Stomach (tissue), 19 donors: ENCODE data around the gene PEX11B. TPM values are rescaled to one million over a fixed set of nuclear protein-coding genes. Genes with fewer than 3 reads are reported as not detected.

Experiments used
- DNase-seq, 2 donors: peaks; one replicate each; pipeline versions ENCODE4 v3.0.0 to v3.0.0-alpha.2; 2013 to 2019
- H3K27ac ChIP-seq, 5 donors: fragments of 200-600 bp in 4 of 5; sonication (generic) in 4 of 5; one replicate each; pipeline ENCODE4 v1.5.1; 2013 to 2019; ENCODE audit warnings: mild to moderate bottlenecking in 1 of 5, moderate library complexity in 1 of 5
- H3K27me3 ChIP-seq, 3 donors: fragments of 200-600 bp; sonication (generic); one replicate each; pipeline ENCODE4 v1.5.1; 2017 to 2019; ENCODE audit warnings: mixed run types in 1 of 3
- H3K36me3 ChIP-seq, 4 donors: fragments of 200-600 bp; sonication (generic); 1 replicate in 3 of 4; 2 replicates in 1 of 4; pipeline ENCODE4 v1.5.1; 2016 to 2019
- H3K4me1 ChIP-seq, 4 donors: fragments of 200-600 bp; sonication (generic); one replicate each; pipeline ENCODE4 v1.5.1; 2016 to 2019
- H3K4me3 ChIP-seq, 4 donors: fragments of 200-600 bp; sonication (generic) in 3 of 4; one replicate each; pipeline ENCODE4 v1.5.1; 2016 to 2019; ENCODE audit warnings: mild to moderate bottlenecking in 1 of 4
- H3K9me3 ChIP-seq, 4 donors: fragments of 200-600 bp; sonication (generic); one replicate each; pipeline ENCODE4 v1.5.1; 2016 to 2019
- CTCF ChIP-seq, 7 experiments: fragments of 450-650 bp in 4 of 7; fragments of 200-600 bp in 3 of 7; sonication (generic) in 3 of 7; IDR thresholded peaks; one replicate each; pipeline ENCODE4 v1.5.1; 2016 to 2019; ENCODE audit warnings: antibody characterized with exemption in 7 of 7, control low read depth in 2 of 7, mild to moderate bottlenecking in 1 of 7
- EP300 ChIP-seq: sonication (generic); formaldehyde crosslinking; IDR thresholded peaks from one replicate; pipeline ENCODE4 v1.6.1; 2017; ENCODE audit warnings: antibody characterized with exemption
- POLR2A ChIP-seq, 4 donors: fragments of 450-650 bp; IDR thresholded peaks; one replicate each; pipeline ENCODE4 v1.6.1; 2016; ENCODE audit warnings: antibody characterized with exemption in 4 of 4, control low read depth in 2 of 4, mild to moderate bottlenecking in 1 of 4, moderate library complexity in 1 of 4
- POLR2AphosphoS5 ChIP-seq, 3 donors: sonication (generic); formaldehyde crosslinking; IDR thresholded peaks; one replicate each; pipeline ENCODE4 v1.6.1; 2016; ENCODE audit warnings: antibody characterized with exemption in 3 of 3
- WGBS, 5 donors: extraction: QIAGEN DNeasy Blood & Tissue Kit in 3 of 5; methylation state at CpG; one replicate each; pipeline versions ENCODE4 v1.1.5 to v1.1.7; 2013 to 2018; 5-methylcytosine and 5-hydroxymethylcytosine counted together
- intact Hi-C: fragments of 100-400 bp; cut with DNase I; formaldehyde crosslinking; loops from one replicate; pipeline ENCODE4 v1.15.1; 2023; ENCODE audit warnings: low total_unique reads
- long read RNA-seq, 10 donors: transcript quantifications; one replicate each; lab custom pipeline, GENCODE V29; 2026
- polyA plus RNA-seq, 3 donors: library from polyadenylated mRNA; stranded (reverse); fragments of 200-250 nt; gene quantifications; one replicate each; pipeline ENCODE4 v1.2.3, GENCODE V29; 2013
- total RNA-seq, 5 donors: library from RNA; depleted of rRNA; stranded (reverse); fragments of >200 nt; gene quantifications; one replicate each; pipeline versions ENCODE4 v1.1.0 to v1.2.3, GENCODE V29; 2014 to 2016
- donor health status: healthy with polysubstance abuse.
- donor health status: Bipolar disorder and iron deficiency.
- donor health status: healthy.

PEX11B gene, protein sequence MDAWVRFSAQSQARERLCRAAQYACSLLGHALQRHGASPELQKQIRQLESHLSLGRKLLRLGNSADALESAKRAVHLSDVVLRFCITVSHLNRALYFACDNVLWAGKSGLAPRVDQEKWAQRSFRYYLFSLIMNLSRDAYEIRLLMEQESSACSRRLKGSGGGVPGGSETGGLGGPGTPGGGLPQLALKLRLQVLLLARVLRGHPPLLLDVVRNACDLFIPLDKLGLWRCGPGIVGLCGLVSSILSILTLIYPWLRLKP
- total RNA-seq: 10 to 100 TPM; 15.6 to 42.3 (median 25.2) TPM
- 10 to 100 TPM; 23.0 to 46.6 (median 38.4) TPM for polyA plus RNA-seq
- long read RNA-seq, donor 1, partial matches to known transcripts: 5 of 7 reads
- long read RNA-seq, donor 1, other reads (novel, unspliced or antisense): 0 of 7 reads
- long read RNA-seq, donor 2, transcript PEX11B-201 (4 exons, 1,740 nt): major isoform, 7 of 7 reads
- long read RNA-seq, donor 2, partial matches to known transcripts: 0 of 7 reads
- long read RNA-seq, donor 2, other reads (novel, unspliced or antisense): 0 of 7 reads
- long read RNA-seq, donor 3, transcript PEX11B-201 (4 exons, 1,740 nt): major isoform, 7 of 7 reads
- long read RNA-seq, donor 3, partial matches to known transcripts: 0 of 7 reads
- long read RNA-seq, donor 3, other reads (novel, unspliced or antisense): 0 of 7 reads
- long read RNA-seq, donor 4, partial matches to known transcripts: 0 of 1 reads
- long read RNA-seq, donor 4, other reads (novel, unspliced or antisense): 0 of 1 reads
- long read RNA-seq, donor 5, transcript PEX11B-201 (4 exons, 1,740 nt): major isoform, 12 of 12 reads
- long read RNA-seq, donor 5, partial matches to known transcripts: 0 of 12 reads
- long read RNA-seq, donor 5, other reads (novel, unspliced or antisense): 0 of 12 reads
- long read RNA-seq, donor 6: 0 reads
- long read RNA-seq, donor 7, transcript PEX11B-201 (4 exons, 1,740 nt): major isoform, 17 of 17 reads
- long read RNA-seq, donor 7, partial matches to known transcripts: 0 of 17 reads
- long read RNA-seq, donor 7, other reads (novel, unspliced or antisense): 0 of 17 reads
- long read RNA-seq, donor 8, transcript PEX11B-201 (4 exons, 1,740 nt): major isoform, 9 of 9 reads
- long read RNA-seq, donor 8, partial matches to known transcripts: 0 of 9 reads
- long read RNA-seq, donor 8, other reads (novel, unspliced or antisense): 0 of 9 reads
- long read RNA-seq, donor 9, transcript PEX11B-201 (4 exons, 1,740 nt): major isoform, 6 of 6 reads
- long read RNA-seq, donor 9, partial matches to known transcripts: 0 of 6 reads
- long read RNA-seq, donor 9, other reads (novel, unspliced or antisense): 0 of 6 reads
- long read RNA-seq, donor 10, partial matches to known transcripts: 7 of 9 reads
- long read RNA-seq, donor 10, other reads (novel, unspliced or antisense): 0 of 9 reads

GRCh38 chr1:145918144-145918991 is at the start of gene PEX11B:
TSS of gene PEX11B (minus strand) at chr1:145918717. CDS start at chr1:145918688, 29 bp downstream.
- H3K36me3 ChIP-seq: peaks cover 0 to 45% (median 44%) of the 10 kb centered on the region in 4 donors
- intact Hi-C loops: no loop called here

GRCh38 chr1:145967288-145967687 is 48.8 kb upstream of the PEX11B start:
- 92 to 96% (median 93%) methylated on average over 2 of the region's 2 CpGs for WGBS, 5 donors
- TF ChIP-seq CTCF (IDR thresholded peaks at IDR 0.05) (no peak), EP300 (no peak), POLR2A (IDR thresholded peaks at IDR 0.05) (no peak), POLR2AphosphoS5 (IDR thresholded peaks at IDR 0.05) (no peak)
- Histone ChIP-seq H3K4me3 (no peak overlapping the region), H3K9me3 (peaks cover 0 to 5% (median 0%) of the 10 kb centered on the region in 4 donors), H3K4me1 (peaks cover 14 to 34% (median 27%) of the 10 kb centered on the region in 4 donors), H3K27me3 (no peaks in the 10 kb centered on the region), H3K36me3 (peaks cover 0 to 6% (median 3%) of the 10 kb centered on the region in 4 donors), H3K27ac (no peak overlapping the region)
- no peak for DNase-seq
- intact Hi-C loops: loop anchor here (5.0 kb wide), 1 partner anchor 45 kb away; no protein-coding TSS in a partner anchor

More at GRCh38 chr1:145918144-145918991, at the start of gene PEX11B:
- TF ChIP-seq EP300 (no peak), CTCF (IDR thresholded peaks at IDR 0.05) (peak in 1 of 7 experiments; percentile 12), POLR2AphosphoS5 (IDR thresholded peaks at IDR 0.05) (peak; percentile 77 to 95 (median 82)), POLR2A (IDR thresholded peaks at IDR 0.05) (peak in 2 of 4 donors; percentile 24 to 62)
- Histone ChIP-seq H3K27ac (peak within 1 kb of the TSS; percentile 87 to 95 (median 90)), H3K27me3 (no peaks in the 10 kb centered on the region), H3K9me3 (no peaks in the 10 kb centered on the region), H3K4me1 (peaks cover 18 to 54% (median 32%) of the 10 kb centered on the region in 4 donors), H3K4me3 (peak within 1 kb of the TSS; percentile 92 to 100 (median 97))
- peak; percentile 91 to 97 for DNase-seq
- WGBS, 5 donors: 0 to 1% (median 0%) methylated on average over 45 to 51 of the region's 51 CpGs

DNA sequence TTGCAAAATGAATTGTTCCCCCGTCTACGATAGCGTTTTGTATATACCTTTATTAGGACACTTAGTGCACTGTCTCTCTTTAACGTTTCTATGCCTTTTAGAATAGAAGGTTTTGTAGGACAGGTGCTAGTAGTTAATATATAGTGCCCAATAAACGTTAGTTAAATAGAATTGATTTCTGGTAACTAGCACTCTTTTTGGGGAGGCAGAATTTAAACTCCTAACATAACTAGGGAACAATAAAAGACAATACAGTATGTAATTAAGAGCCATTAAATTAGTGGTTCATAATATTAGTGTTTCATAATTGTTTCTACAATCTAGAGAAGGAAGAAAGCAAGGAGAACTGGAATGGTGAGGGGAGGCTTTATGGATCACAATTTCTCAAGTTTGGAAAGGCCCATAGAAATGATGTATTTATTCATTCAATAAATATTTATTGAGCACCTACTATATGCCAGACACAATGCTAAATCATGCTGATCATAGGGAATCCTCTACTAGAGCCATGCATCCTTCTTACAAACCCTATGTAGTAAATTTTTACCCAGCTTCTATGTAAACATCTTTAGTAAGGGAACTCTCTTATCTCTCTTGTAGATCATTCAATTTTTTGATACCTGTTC is 46.7 kb upstream of the PEX11B start:
- H3K4me1 ChIP-seq: peaks cover 14 to 53% (median 47%) of the 10 kb centered on the region in 4 donors
- intact Hi-C loops: loop anchor here (5.0 kb wide), 1 partner anchor 43 kb away; no protein-coding TSS in a partner anchor
- peaks cover 0 to 14% (median 8%) of the 10 kb centered on the region in 3 donors for H3K27me3 ChIP-seq
- peaks cover 0 to 6% (median 3%) of the 10 kb centered on the region in 4 donors for H3K36me3 ChIP-seq
- 0 to 2% (median 1%) methylated on average over 5 of the region's 5 CpGs for WGBS, 5 donors
- no peak for TF ChIP-seq POLR2AphosphoS5 (IDR thresholded peaks at IDR 0.05)
- TF ChIP-seq CTCF (IDR thresholded peaks at IDR 0.05): no peak
- TF ChIP-seq POLR2A (IDR thresholded peaks at IDR 0.05): no peak
- no peak for TF ChIP-seq EP300
- peak overlapping the region; percentile 52 to 67 (median 60) for H3K4me3 ChIP-seq
- H3K9me3 ChIP-seq: peaks cover 0 to 5% (median 0%) of the 10 kb centered on the region in 4 donors
- H3K27ac ChIP-seq: peak overlapping the region in 4 of 5 donors; percentile 87 to 99 (median 92)
- no peak for DNase-seq
